Neural progenitor cell (in vitro differentiated cells): ENCODE data around the gene MKI67. TPM values are rescaled to one million over a fixed set of nuclear protein-coding genes. Genes with fewer than 3 reads are reported as not detected.

Experiments
- DNase-seq: peaks from one replicate; pipeline ENCODE4 v3.0.0-alpha.2; 2016; ENCODE audit warnings: low spot score
- H2AFZ ChIP-seq: fragments of 200-600 bp; sonication (generic); replicated peaks from 2 replicates; pipeline ENCODE4 v1.6.1; 2016; ENCODE audit warnings: antibody characterized with exemption
- H3F3A ChIP-seq: fragments of 200-600 bp; sonication (generic); 2 replicates; pipeline ENCODE4 v1.6.1; 2016; ENCODE audit warnings: antibody characterized with exemption, low read depth
- H3K27ac ChIP-seq: fragments of 200-600 bp; sonication (generic); 2 replicates; pipeline ENCODE4 v1.5.1; 2016; ENCODE audit warnings: mild to moderate bottlenecking
- H3K27me3 ChIP-seq: fragments of 200-600 bp; sonication (generic); 2 replicates; pipeline ENCODE4 v1.6.1; 2016; ENCODE audit warnings: mild to moderate bottlenecking, moderate library complexity
- H3K36me3 ChIP-seq: fragments of 200-600 bp; sonication (generic); 2 replicates; pipeline ENCODE4 v1.5.1; 2016
- H3K4me1 ChIP-seq: fragments of 200-600 bp; sonication (generic); 2 replicates; pipeline ENCODE4 v1.6.1; 2016; ENCODE audit warnings: mixed run types
- H3K4me2 ChIP-seq: fragments of 200-600 bp; sonication (generic); 2 replicates; pipeline ENCODE4 v1.6.1; 2016
- H3K4me3 ChIP-seq: fragments of 200-600 bp; sonication (generic); 2 replicates; pipeline ENCODE4 v1.5.1; 2016
- H3K79me2 ChIP-seq: fragments of 200-600 bp; sonication (generic); 2 replicates; pipeline ENCODE4 v1.6.1; 2016; ENCODE audit warnings: low read depth
- H3K9ac ChIP-seq: fragments of 200-600 bp; sonication (generic); 2 replicates; pipeline ENCODE4 v1.6.1; 2016
- H3K9me3 ChIP-seq: fragments of 200-600 bp; sonication (generic); 2 replicates; pipeline ENCODE4 v1.5.1; 2016; ENCODE audit warnings: low read depth
- H4K20me1 ChIP-seq: fragments of 200-600 bp; sonication (generic); 2 replicates; pipeline ENCODE4 v1.6.1; 2016; ENCODE audit warnings: low read depth
- H3K27ac Mint-ChIP-seq: 3 replicates; pipeline ENCODE4 v1.8.0; 2021; ENCODE audit warnings: mixed read lengths
- H3K27me3 Mint-ChIP-seq: 2 replicates; pipeline ENCODE4 v1.8.0; 2022; ENCODE audit warnings: low read depth, mild to moderate bottlenecking, inconsistent platforms, moderate library complexity, mixed read lengths; ENCODE audit not compliant: insufficient read depth
- H3K36me3 Mint-ChIP-seq: 3 replicates; pipeline ENCODE4 v1.8.0; 2021; ENCODE audit warnings: mixed read lengths
- H3K4me1 Mint-ChIP-seq: 3 replicates; pipeline ENCODE4 v1.8.0; 2021; ENCODE audit warnings: mixed read lengths
- H3K4me3 Mint-ChIP-seq: 3 replicates; pipeline ENCODE4 v1.8.0; 2021; ENCODE audit warnings: mild to moderate bottlenecking, moderate library complexity, mixed read lengths
- H3K9me3 Mint-ChIP-seq: 3 replicates; pipeline ENCODE4 v1.8.0; 2020; ENCODE audit warnings: mixed read lengths
- CTCF ChIP-seq: fragments of 200-600 bp; sonication (generic); IDR thresholded peaks from 2 replicates; pipeline ENCODE4 v1.5.1; 2017; ENCODE audit warnings: antibody characterized with exemption, mild to moderate bottlenecking
- EZH2 ChIP-seq: fragments of 200-600 bp; sonication (generic); IDR thresholded peaks from 2 replicates; pipeline ENCODE4 v1.6.1; 2017; ENCODE audit warnings: antibody characterized with exemption, mild to moderate bottlenecking, moderate library complexity
- EZH2phosphoT487 ChIP-seq: fragments of 200-600 bp; sonication (generic); IDR thresholded peaks from 2 replicates; pipeline ENCODE4 v1.6.1; 2017; ENCODE audit warnings: antibody characterized with exemption
- total RNA-seq: library from RNA; depleted of rRNA; stranded (reverse); fragments of >200 nt; gene quantifications from 2 replicates; pipeline ENCODE4 v1.2.3, GENCODE V29; 2015; ENCODE audit warnings: low replicate concordance

MKI67 gene
- total RNA-seq, 1 donor from 2014 or later, result 65.8 TPM

GRCh38 chr10:128078136-128078969, 47.9 kb downstream of the MKI67 start:
- peak; percentile 63 for DNase-seq
- no peaks in the 10 kb centered on the region for H3K27me3 ChIP-seq
- no peaks in the 10 kb centered on the region for H3K9me3 ChIP-seq
- no peaks in the 10 kb centered on the region for H3K36me3 Mint-ChIP-seq
- H3K9me3 Mint-ChIP-seq, result no peaks in the 10 kb centered on the region
- no peaks in the 10 kb centered on the region for H3K79me2 ChIP-seq
- H2AFZ ChIP-seq, result no peak overlapping the region
- TF ChIP-seq CTCF (peak; percentile 84), EZH2 (no peak)
- H3K4me1 ChIP-seq, result no peaks in the 10 kb centered on the region
- H3K27ac Mint-ChIP-seq, result no peak overlapping the region
- H3K4me3 ChIP-seq, result no peak overlapping the region
- no peak overlapping the region for H3K9ac ChIP-seq
- no peak overlapping the region for H3K4me2 ChIP-seq
- no peaks in the 10 kb centered on the region for H3K27me3 Mint-ChIP-seq
- H3K4me3 Mint-ChIP-seq, result no peak overlapping the region
- no peak overlapping the region for H3K27ac ChIP-seq
- H3K4me1 Mint-ChIP-seq, result peaks cover 9% of the 10 kb centered on the region
- H4K20me1 ChIP-seq, result no peaks in the 10 kb centered on the region
- no peaks in the 10 kb centered on the region for H3F3A ChIP-seq
- no peaks in the 10 kb centered on the region for H3K36me3 ChIP-seq

DNA sequence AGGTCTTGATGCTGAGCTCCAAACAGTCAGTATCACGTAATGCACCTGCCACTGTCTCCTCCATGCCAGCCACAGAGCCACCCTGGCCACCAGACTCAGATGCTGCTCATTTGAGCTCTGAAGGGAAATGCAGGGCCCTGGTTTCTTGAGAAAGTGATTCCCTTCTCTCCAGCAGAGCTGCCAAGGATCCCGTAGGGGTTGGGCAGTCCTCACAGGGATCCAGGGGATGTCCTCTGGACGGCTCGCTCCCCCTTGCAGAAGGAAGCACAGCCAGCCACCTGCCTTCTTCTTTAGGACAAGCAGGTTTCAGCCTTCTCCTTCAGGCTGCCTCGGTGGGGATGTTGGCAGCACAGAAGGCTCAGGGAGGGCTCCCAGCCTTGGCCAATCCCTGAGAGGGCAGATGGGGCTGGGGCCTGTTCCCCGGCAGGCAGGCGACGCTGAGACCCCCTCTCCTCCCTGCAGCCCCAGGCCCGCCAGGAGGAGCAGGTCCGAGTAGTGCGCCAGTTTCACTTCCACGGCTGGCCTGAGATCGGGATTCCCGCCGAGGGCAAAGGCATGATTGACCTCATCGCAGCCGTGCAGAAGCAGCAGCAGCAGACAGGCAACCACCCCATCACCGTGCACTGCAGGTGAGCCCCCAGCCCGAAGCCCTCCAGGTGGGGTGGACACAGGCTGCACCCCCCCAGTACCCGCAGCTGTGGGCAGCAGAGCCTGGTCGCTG, 48.9 kb downstream of the MKI67 start:
- TF ChIP-seq EZH2phosphoT487 (no peak), EZH2 (no peak), CTCF (no peak)
- no peak overlapping the region for H3K9ac ChIP-seq
- no peaks in the 10 kb centered on the region for H3K4me1 ChIP-seq
- no peaks in the 10 kb centered on the region for H4K20me1 ChIP-seq
- H3K4me2 ChIP-seq, result no peak overlapping the region
- Mint-ChIP-seq H3K27ac (no peak overlapping the region), H3K9me3 (no peaks in the 10 kb centered on the region), H3K4me1 (peaks cover 9% of the 10 kb centered on the region), H3K36me3 (no peaks in the 10 kb centered on the region), H3K4me3 (no peak overlapping the region), H3K27me3 (peaks cover 4% of the 10 kb centered on the region)
- H2AFZ ChIP-seq, result no peak overlapping the region
- no peak for DNase-seq
- H3K27ac ChIP-seq, result no peak overlapping the region
- no peaks in the 10 kb centered on the region for H3K9me3 ChIP-seq
- no peaks in the 10 kb centered on the region for H3K27me3 ChIP-seq
- no peak overlapping the region for H3K4me3 ChIP-seq
- no peaks in the 10 kb centered on the region for H3K79me2 ChIP-seq
- no peaks in the 10 kb centered on the region for H3F3A ChIP-seq
- no peaks in the 10 kb centered on the region for H3K36me3 ChIP-seq

GRCh38 chr10:128074589-128074988, 51.6 kb downstream of the MKI67 start:
- no peaks in the 10 kb centered on the region for H3K79me2 ChIP-seq
- no peaks in the 10 kb centered on the region for H3F3A ChIP-seq
- no peaks in the 10 kb centered on the region for H3K9me3 ChIP-seq
- no peak overlapping the region for H3K27ac ChIP-seq
- peaks cover 8% of the 10 kb centered on the region for H3K27me3 ChIP-seq
- H3K4me3 ChIP-seq, result no peak overlapping the region
- no peaks in the 10 kb centered on the region for H4K20me1 ChIP-seq
- no peak overlapping the region for H3K27ac Mint-ChIP-seq
- H3K36me3 ChIP-seq, result no peaks in the 10 kb centered on the region
- H2AFZ ChIP-seq, result no peak overlapping the region
- DNase-seq, result no peak
- no peak overlapping the region for H3K4me2 ChIP-seq
- TF ChIP-seq CTCF (no peak), EZH2 (no peak), EZH2phosphoT487 (no peak)
- no peak overlapping the region for H3K4me3 Mint-ChIP-seq
- no peak overlapping the region for H3K9ac ChIP-seq
- no peaks in the 10 kb centered on the region for H3K9me3 Mint-ChIP-seq
- peaks cover 4% of the 10 kb centered on the region for H3K27me3 Mint-ChIP-seq
- H3K36me3 Mint-ChIP-seq, result no peaks in the 10 kb centered on the region
- H3K4me1 Mint-ChIP-seq, result peaks cover 8% of the 10 kb centered on the region
- no peaks in the 10 kb centered on the region for H3K4me1 ChIP-seq
